H9 (cell line): ENCODE data around the gene KRT27. TPM values are rescaled to one million over a fixed set of nuclear protein-coding genes. Genes with fewer than 3 reads are reported as not detected.

Experiments
- DNase-seq: peaks from one replicate; pipeline ENCODE4 v3.0.0-alpha.2; 2017
- H2AFZ ChIP-seq: one replicate; pipeline ENCODE4 v1.6.1; 2013; ENCODE audit warnings: mild to moderate bottlenecking, low read length, control low read depth, moderate library complexity
- H2AK5ac ChIP-seq: 2 replicates; pipeline ENCODE4 v1.6.1; 2013; ENCODE audit warnings: low read length, control low read depth, mixed read lengths; ENCODE audit not compliant: insufficient read length
- H2BK120ac ChIP-seq: one replicate; pipeline ENCODE4 v1.6.1; 2013; ENCODE audit warnings: low read depth, mild to moderate bottlenecking, low read length, control low read depth, inconsistent platforms; ENCODE audit not compliant: poor library complexity, severe bottlenecking
- H2BK12ac ChIP-seq: 2 replicates; pipeline ENCODE4 v1.6.1; 2013; ENCODE audit warnings: low read length, control low read depth, mixed read lengths, low read depth; ENCODE audit not compliant: insufficient read length
- H2BK15ac ChIP-seq: 2 replicates; pipeline ENCODE4 v1.6.1; 2013; ENCODE audit warnings: low read depth, low read length, control low read depth
- H2BK20ac ChIP-seq: one replicate; pipeline ENCODE4 v1.6.1; 2013; ENCODE audit warnings: low read depth, mild to moderate bottlenecking, low read length, control low read depth, inconsistent platforms; ENCODE audit not compliant: poor library complexity, severe bottlenecking
- H2BK5ac ChIP-seq: 2 replicates; pipeline ENCODE4 v1.6.1; 2013; ENCODE audit warnings: low read length, control low read depth, mixed read lengths; ENCODE audit not compliant: insufficient read length
- H3K14ac ChIP-seq: 2 replicates; pipeline ENCODE4 v1.6.1; 2013; ENCODE audit warnings: low read length, control low read depth; ENCODE audit not compliant: insufficient read depth
- H3K18ac ChIP-seq: 2 replicates; pipeline ENCODE4 v1.6.1; 2013; ENCODE audit warnings: low read depth, mild to moderate bottlenecking, mixed read lengths, low read length, control low read depth; ENCODE audit not compliant: insufficient read length
- H3K23ac ChIP-seq: 2 replicates; pipeline ENCODE4 v1.6.1; 2013; ENCODE audit warnings: low read length, control low read depth, mixed read lengths, low read depth; ENCODE audit not compliant: insufficient read length
- H3K23me2 ChIP-seq: 2 replicates; pipeline ENCODE4 v1.6.1; 2013; ENCODE audit warnings: low read depth, mild to moderate bottlenecking, mixed read lengths, low read length, control low read depth; ENCODE audit not compliant: insufficient read length, poor library complexity, severe bottlenecking
- H3K27ac ChIP-seq: 2 replicates; pipeline ENCODE4 v1.5.1; 2013; ENCODE audit warnings: low read length, control low read depth, mixed read lengths, low read depth; ENCODE audit not compliant: insufficient read length
- H3K27me3 ChIP-seq: 2 replicates; pipeline ENCODE4 v1.6.1; 2013; ENCODE audit warnings: low read length, control low read depth, inconsistent platforms; ENCODE audit not compliant: insufficient read depth
- H3K4ac ChIP-seq: 2 replicates; pipeline ENCODE4 v1.6.1; 2013; ENCODE audit warnings: low read depth, mild to moderate bottlenecking, control low read depth, inconsistent platforms, low read length, moderate library complexity
- H3K4me1 ChIP-seq: 2 replicates; pipeline ENCODE4 v1.6.1; 2013; ENCODE audit warnings: low read length, control low read depth, inconsistent platforms; ENCODE audit not compliant: insufficient read depth
- H3K4me2 ChIP-seq: 2 replicates; pipeline ENCODE4 v1.6.1; 2013; ENCODE audit warnings: low read length, control low read depth, mixed read lengths; ENCODE audit not compliant: insufficient read length, insufficient read depth
- H3K56ac ChIP-seq: 2 replicates; pipeline ENCODE4 v1.6.1; 2013; ENCODE audit warnings: low read depth, mild to moderate bottlenecking, mixed read lengths, low read length, control low read depth; ENCODE audit not compliant: insufficient read length
- H3K79me1 ChIP-seq: 2 replicates; pipeline ENCODE4 v1.6.1; 2013; ENCODE audit warnings: low read depth, mild to moderate bottlenecking, moderate library complexity, low read length, control low read depth, inconsistent platforms; ENCODE audit not compliant: insufficient read depth, poor library complexity, severe bottlenecking
- H3K79me2 ChIP-seq: 2 replicates; pipeline ENCODE4 v1.6.1; 2013; ENCODE audit warnings: low read length, control low read depth, inconsistent platforms; ENCODE audit not compliant: insufficient read depth
- H3K9ac ChIP-seq: 2 replicates; pipeline ENCODE4 v1.6.1; 2013; ENCODE audit warnings: low read length, control low read depth, mixed read lengths; ENCODE audit not compliant: insufficient read length; ENCODE audit errors: extremely low read depth
- H3K9me3 ChIP-seq: one replicate; pipeline ENCODE4 v1.6.1; 2013; ENCODE audit warnings: low read depth, low read length, inconsistent platforms; ENCODE audit not compliant: control insufficient read depth
- H3T11ph ChIP-seq: one replicate; pipeline ENCODE4 v1.6.1; 2013; ENCODE audit warnings: mild to moderate bottlenecking, low read length, control low read depth, inconsistent platforms
- H4K20me1 ChIP-seq: one replicate; pipeline ENCODE4 v1.6.1; 2013; ENCODE audit not compliant: control insufficient read depth, insufficient read length, insufficient read depth
- H4K5ac ChIP-seq: 2 replicates; pipeline ENCODE4 v1.6.1; 2013; ENCODE audit warnings: low read depth, mild to moderate bottlenecking, mixed read lengths, low read length, control low read depth; ENCODE audit not compliant: insufficient read length
- H4K8ac ChIP-seq: replicated peaks from 2 replicates; pipeline ENCODE4 v1.6.1; 2013; ENCODE audit warnings: low read length, control low read depth, mixed read lengths, low read depth; ENCODE audit not compliant: insufficient read length
- H4K91ac ChIP-seq: 2 replicates; pipeline ENCODE4 v1.6.1; 2013; ENCODE audit warnings: low read depth, mild to moderate bottlenecking, moderate library complexity, mixed read lengths, low read length, control low read depth; ENCODE audit not compliant: insufficient read length
- H3K27ac Mint-ChIP-seq, 3 experiments: 2 replicates in 2 of 3; 3 replicates in 1 of 3; pipeline ENCODE4 v1.8.0; 2020 to 2021; ENCODE audit warnings: mixed read lengths in 3 of 3, mild to moderate bottlenecking in 1 of 3, moderate library complexity in 1 of 3
- H3K27me3 Mint-ChIP-seq: 2 replicates; pipeline ENCODE4 v1.8.0; 2021; ENCODE audit warnings: low read depth, mild to moderate bottlenecking, moderate library complexity, mixed read lengths
- H3K36me3 Mint-ChIP-seq, 3 experiments: 2 replicates in 2 of 3; 3 replicates in 1 of 3; pipeline ENCODE4 v1.8.0; 2020 to 2021; ENCODE audit warnings: low read depth in 3 of 3, mixed read lengths in 3 of 3; ENCODE audit not compliant: insufficient read depth in 1 of 3
- H3K4me1 Mint-ChIP-seq, 2 experiments: 2 replicates each; pipeline ENCODE4 v1.8.0; 2020; ENCODE audit warnings: mixed read lengths in 2 of 2
- H3K4me3 Mint-ChIP-seq, 2 experiments: 2 replicates in 1 of 2; 3 replicates in 1 of 2; pipeline ENCODE4 v1.8.0; 2020 to 2021; ENCODE audit warnings: mild to moderate bottlenecking in 2 of 2, mixed read lengths in 2 of 2, moderate library complexity in 1 of 2
- H3K9me3 Mint-ChIP-seq, 2 experiments: 2 replicates in 1 of 2; 3 replicates in 1 of 2; pipeline ENCODE4 v1.8.0; 2020; ENCODE audit warnings: mild to moderate bottlenecking in 2 of 2, mixed read lengths in 2 of 2, moderate library complexity in 1 of 2
- CTCF ChIP-seq: fragments of 200-600 bp; sonication (generic); conservative IDR thresholded peaks from 3 replicates; pipeline ENCODE4 v1.8.0; 2021; ENCODE audit warnings: antibody characterized with exemption, mild to moderate bottlenecking
- WGBS: extraction: QIAGEN DNeasy Blood & Tissue Kit; methylation state at CpG from one replicate; pipeline ENCODE4 v1.1.7; 2013; ENCODE audit warnings: missing lambda C conversion rate, low lambda C conversion rate, mixed read lengths; ENCODE audit not compliant: insufficient read length; ENCODE audit errors: extremely low coverage; 5-methylcytosine and 5-hydroxymethylcytosine counted together
- total RNA-seq: library from RNA; stranded (reverse); gene quantifications from 2 replicates; pipeline ENCODE4 v1.2.1, GENCODE V29; 2021

Gene KRT27
- total RNA-seq, 1 experiment from 2014 or later = not detected

DNA sequence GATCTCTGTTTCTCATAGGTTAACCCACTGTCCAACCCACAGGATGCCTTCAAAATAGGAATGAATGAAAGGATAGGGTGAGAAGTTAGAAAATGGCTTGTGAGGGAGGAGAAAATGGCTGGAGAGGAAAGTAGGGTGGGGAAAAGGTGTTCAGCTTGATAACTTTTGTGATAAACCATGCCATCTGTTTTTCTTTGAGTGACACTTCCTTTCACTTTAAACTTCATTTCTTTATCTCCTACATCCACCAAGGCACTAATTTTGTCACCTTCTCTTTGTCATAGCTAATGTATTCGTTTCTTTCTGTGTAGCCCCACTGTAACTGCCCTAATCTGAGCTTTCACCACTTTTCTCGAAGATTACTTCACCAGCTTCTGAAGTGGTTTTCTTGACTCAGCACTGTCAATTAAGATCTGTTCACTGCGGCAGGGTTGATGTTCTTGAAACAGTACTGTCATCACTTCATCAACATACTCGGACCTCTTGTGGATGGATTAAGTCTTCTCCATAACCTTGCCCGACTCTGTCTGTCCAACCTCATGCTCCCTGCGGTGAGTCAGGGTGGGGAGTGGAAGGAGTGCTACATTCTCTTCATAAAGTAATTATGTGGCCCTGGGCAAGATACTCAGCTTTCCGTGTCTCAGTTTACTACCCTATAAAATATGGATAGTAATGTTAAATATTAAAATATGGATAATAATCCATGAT, 45.5 kb upstream of the KRT27 start:
- Mint-ChIP-seq H3K27me3 (peaks cover 93% of the 10 kb centered on the region), H3K4me1 (peaks cover 5 to 8% of the 10 kb centered on the region in 2 experiments), H3K9me3 (no peaks in the 10 kb centered on the region), H3K4me3 (no peak overlapping the region), H3K36me3 (no peaks in the 10 kb centered on the region), H3K27ac (no peak overlapping the region)
- H3K79me1 ChIP-seq = no peaks in the 10 kb centered on the region
- no peaks in the 10 kb centered on the region; the same call in 1 of the 2 replicates for H3K27me3 ChIP-seq
- no peak overlapping the region for H2BK12ac ChIP-seq
- no peak overlapping the region for H3K27ac ChIP-seq
- no peak overlapping the region for H3K14ac ChIP-seq
- no peak overlapping the region for H2BK5ac ChIP-seq
- no peaks in the 10 kb centered on the region for H3K9me3 ChIP-seq
- H4K5ac ChIP-seq = no peak overlapping the region
- no peak overlapping the region for H2BK120ac ChIP-seq
- no peak overlapping the region for H3K18ac ChIP-seq
- H3K4me2 ChIP-seq = no peak overlapping the region
- H2AFZ ChIP-seq = no peak overlapping the region
- no peak overlapping the region for H3K23ac ChIP-seq
- H2BK15ac ChIP-seq = no peak overlapping the region
- H3K9ac ChIP-seq = no peak overlapping the region
- TF ChIP-seq CTCF = no peak
- no peak overlapping the region for H3K4ac ChIP-seq
- no peak overlapping the region for H3T11ph ChIP-seq
- no peak overlapping the region for H2BK20ac ChIP-seq
- no peak overlapping the region for H2AK5ac ChIP-seq
- H3K56ac ChIP-seq = no peak overlapping the region
- no CpG with 5 or more reads among the region's 7 CpGs for WGBS
- H3K23me2 ChIP-seq = no peaks in the 10 kb centered on the region
- no peak overlapping the region for H4K91ac ChIP-seq
- no peaks in the 10 kb centered on the region for H3K4me1 ChIP-seq
- no peaks in the 10 kb centered on the region for H4K20me1 ChIP-seq
- H3K79me2 ChIP-seq = no peaks in the 10 kb centered on the region
- H4K8ac ChIP-seq = no peak overlapping the region
- no peak for DNase-seq
